Thyroid gland (tissue), 4 donors: ENCODE data around the gene FOXC1. TPM values are rescaled to one million over a fixed set of nuclear protein-coding genes. Genes with fewer than 3 reads are reported as not detected.

ENCODE experiments used
- DNase-seq, 2 donors: peaks; one replicate each; pipeline ENCODE4 v3.0.0-alpha.2; 2019
- H3K27ac ChIP-seq, 3 donors: fragments of 200-600 bp; sonication (generic); 1 replicate in 2 of 3; 2 replicates in 1 of 3; pipeline ENCODE4 v1.5.1; 2016 to 2019; ENCODE audit warnings: mild to moderate bottlenecking in 1 of 3, moderate library complexity in 1 of 3
- H3K27me3 ChIP-seq: fragments of 200-600 bp; sonication (generic); one replicate; pipeline ENCODE4 v1.5.1; 2019
- H3K36me3 ChIP-seq, 2 donors: fragments of 200-600 bp; sonication (generic); one replicate each; pipeline ENCODE4 v1.5.1; 2016 to 2019
- H3K4me1 ChIP-seq, 2 donors: fragments of 200-600 bp; sonication (generic); one replicate each; pipeline ENCODE4 v1.5.1; 2017 to 2019
- H3K4me3 ChIP-seq, 3 donors: fragments of 200-600 bp; sonication (generic); replicated peaks in 1 of 3; 1 replicate in 2 of 3; 2 replicates in 1 of 3; pipeline ENCODE4 v1.5.1; 2016; ENCODE audit warnings: mild to moderate bottlenecking in 1 of 3
- H3K9me3 ChIP-seq: fragments of 200-600 bp; sonication (generic); one replicate; pipeline ENCODE4 v1.5.1; 2017
- CTCF ChIP-seq, 6 experiments: fragments of 200-600 bp in 3 of 6; fragments of 450-650 bp in 3 of 6; sonication (generic) in 3 of 6; IDR thresholded peaks; one replicate each; pipeline ENCODE4 v1.5.1; 2016 to 2019; ENCODE audit warnings: antibody characterized with exemption in 6 of 6, mild to moderate bottlenecking in 2 of 6, inconsistent platforms in 1 of 6, moderate library complexity in 1 of 6
- POLR2A ChIP-seq, 2 donors: fragments of 450-650 bp; IDR thresholded peaks; one replicate each; pipeline ENCODE4 v1.6.1; 2017; ENCODE audit warnings: antibody characterized with exemption in 2 of 2, mild to moderate bottlenecking in 2 of 2, moderate library complexity in 1 of 2
- WGBS, 2 donors: methylation state at CpG; one replicate each; pipeline ENCODE4 v1.1.5; 2017; 5-methylcytosine and 5-hydroxymethylcytosine counted together
- intact Hi-C: fragments of 100-400 bp; cut with DNase I; formaldehyde crosslinking; loops from one replicate; pipeline ENCODE4 v1.15.1; 2023
- total RNA-seq, 4 donors: library from RNA; depleted of rRNA; stranded (reverse); fragments of >200 nt; gene quantifications; one replicate each; pipeline ENCODE4 v1.2.3, GENCODE V29; 2016

The FOXC1 gene
- total RNA-seq, 4 donors from 2014 or later: 3.8 to 8.1 (median 5.5) TPM

DNA sequence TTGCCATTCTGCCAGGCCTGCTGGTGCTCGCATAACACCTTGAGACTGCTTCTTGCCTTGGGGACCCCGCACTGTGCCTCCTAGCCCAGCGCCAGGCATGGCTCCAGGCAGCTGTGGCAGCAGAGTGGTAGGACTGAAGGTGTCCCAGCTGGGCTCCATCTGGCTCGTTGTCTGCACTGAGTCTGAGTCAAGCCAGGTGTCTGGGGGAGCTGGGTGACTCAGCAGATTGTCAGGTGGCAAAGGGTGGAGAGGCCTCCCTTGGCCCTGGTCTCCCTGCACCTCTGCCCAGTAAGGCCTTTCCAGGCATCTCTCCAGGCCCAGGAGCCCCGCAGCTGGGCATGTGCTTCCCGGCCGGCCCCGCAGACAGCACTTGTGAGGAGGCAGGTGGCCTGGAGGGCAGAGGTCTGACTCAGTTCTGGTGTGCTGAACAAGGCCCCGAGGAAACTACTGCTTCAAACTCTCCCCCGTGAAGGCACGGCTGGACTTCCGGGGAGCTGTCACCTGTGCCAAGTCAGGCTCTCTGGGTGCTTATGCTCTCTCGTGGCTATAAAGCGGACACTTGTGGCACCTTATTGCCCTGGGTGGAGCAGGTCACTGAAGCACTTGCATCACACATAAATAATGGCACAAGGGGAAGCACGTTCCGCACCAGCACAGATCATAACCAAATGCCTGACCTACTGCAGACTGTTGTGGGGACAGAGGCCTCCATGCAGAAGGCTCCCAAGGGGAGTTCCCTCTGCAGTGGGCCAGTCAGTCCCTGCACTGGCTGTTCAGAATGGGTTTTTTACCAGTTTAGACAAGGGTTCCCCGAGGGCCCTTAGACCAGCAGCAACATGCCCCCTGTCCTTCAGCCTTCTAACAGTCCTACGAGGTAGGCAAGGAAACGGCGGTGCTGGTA, 27.5 kb downstream of the FOXC1 start:
- Histone ChIP-seq H3K27ac (no peak overlapping the region), H3K4me1 (peaks cover 0 to 8% of the 10 kb centered on the region in 2 donors), H3K27me3 (no peaks in the 10 kb centered on the region), H3K36me3 (no peaks in the 10 kb centered on the region), H3K9me3 (no peaks in the 10 kb centered on the region), H3K4me3 (no peak overlapping the region)
- TF ChIP-seq CTCF (IDR thresholded peaks at IDR 0.05) (no peak), POLR2A (IDR thresholded peaks at IDR 0.05) (no peak)
- intact Hi-C loops: no loop called here
- 92 to 93% methylated on average over 19 to 20 of the region's 20 CpGs for WGBS, 2 donors
- DNase-seq: peak; percentile 28 to 34

DNA sequence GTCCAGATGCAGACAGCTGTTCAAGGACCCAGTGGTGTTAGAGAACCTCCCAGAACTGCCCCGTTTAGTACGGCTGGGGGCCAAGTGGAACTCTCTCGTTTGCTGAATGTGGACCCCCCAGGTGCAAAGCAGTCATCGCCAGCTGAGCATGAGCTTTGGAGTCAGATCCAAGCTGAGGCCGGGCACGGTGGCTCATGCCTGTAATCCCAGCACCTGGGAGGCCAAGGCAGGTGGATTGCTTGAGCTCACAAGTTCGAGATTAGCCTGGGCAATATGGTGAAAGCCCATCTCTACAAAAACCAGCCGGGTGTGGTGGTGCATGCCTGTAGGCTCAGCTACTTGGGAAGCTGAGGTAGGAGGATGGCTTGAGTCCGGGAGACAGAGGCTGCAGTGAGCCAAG, 29.7 kb downstream of the FOXC1 start:
- no peak for DNase-seq
- intact Hi-C loops: no loop called here
- 92 to 93% methylated on average over 6 to 8 of the region's 9 CpGs for WGBS, 2 donors
- Histone ChIP-seq H3K36me3 (no peaks in the 10 kb centered on the region), H3K4me1 (peaks cover 0 to 8% of the 10 kb centered on the region in 2 donors), H3K27ac (no peak overlapping the region), H3K4me3 (no peak overlapping the region), H3K9me3 (no peaks in the 10 kb centered on the region), H3K27me3 (no peaks in the 10 kb centered on the region)
- TF ChIP-seq POLR2A (IDR thresholded peaks at IDR 0.05) (no peak), CTCF (IDR thresholded peaks at IDR 0.05) (no peak)

GRCh38 chr6:1640476-1640875, 30.8 kb downstream of the FOXC1 start:
- no peaks in the 10 kb centered on the region for H3K9me3 ChIP-seq
- H3K4me3 ChIP-seq: no peak overlapping the region
- H3K4me1 ChIP-seq: peaks cover 0 to 8% of the 10 kb centered on the region in 2 donors
- H3K27ac ChIP-seq: no peak overlapping the region
- no peaks in the 10 kb centered on the region for H3K27me3 ChIP-seq
- no peak for DNase-seq
- intact Hi-C loops: no loop called here
- TF ChIP-seq POLR2A (IDR thresholded peaks at IDR 0.05) (no peak), CTCF (IDR thresholded peaks at IDR 0.05) (no peak)
- H3K36me3 ChIP-seq: no peaks in the 10 kb centered on the region
- 93 to 96% methylated on average over 8 of the region's 8 CpGs for WGBS, 2 donors

- H3K27me3 ChIP-seq: no peaks in the 10 kb centered on the region
- no peaks in the 10 kb centered on the region for H3K36me3 ChIP-seq
- peak; percentile 64 to 71 for DNase-seq
- H3K9me3 ChIP-seq: no peaks in the 10 kb centered on the region
- H3K4me1 ChIP-seq: peaks cover 0 to 8% of the 10 kb centered on the region in 2 donors
- intact Hi-C loops: no loop called here
- WGBS, 2 donors: 51 to 69% methylated on average over 12 of the region's 12 CpGs
- no peak overlapping the region for H3K27ac ChIP-seq
- TF ChIP-seq CTCF (IDR thresholded peaks at IDR 0.05) (peak in 2 of 6 experiments; percentile 5 to 12), POLR2A (IDR thresholded peaks at IDR 0.05) (no peak)
- no peak overlapping the region for H3K4me3 ChIP-seq
Observed at GRCh38 chr6:1641343-1641885, 31.7 kb downstream of the FOXC1 start.

- Histone ChIP-seq H3K27ac (no peak overlapping the region), H3K36me3 (no peaks in the 10 kb centered on the region), H3K27me3 (no peaks in the 10 kb centered on the region), H3K9me3 (no peaks in the 10 kb centered on the region), H3K4me1 (peaks cover 0 to 8% of the 10 kb centered on the region in 2 donors), H3K4me3 (no peak overlapping the region)
- 83 to 86% methylated on average over 7 of the region's 7 CpGs for WGBS, 2 donors
- TF ChIP-seq CTCF (IDR thresholded peaks at IDR 0.05) (no peak), POLR2A (IDR thresholded peaks at IDR 0.05) (no peak)
- intact Hi-C loops: no loop called here
- no peak for DNase-seq
Observed at GRCh38 chr6:1643111-1643510, 33.4 kb downstream of the FOXC1 start.
